Measurements from ENCODE around the gene STIP1. TPM values are rescaled to one million over a fixed set of nuclear protein-coding genes. Genes with fewer than 3 reads are reported as not detected.

STIP1 gene
- total and polyA plus RNA-seq, 2 of the 8 experiments (the other 6 are each of a cell fraction or from before 2014, with no cell fraction given), result 140 to 329 TPM

DNA sequence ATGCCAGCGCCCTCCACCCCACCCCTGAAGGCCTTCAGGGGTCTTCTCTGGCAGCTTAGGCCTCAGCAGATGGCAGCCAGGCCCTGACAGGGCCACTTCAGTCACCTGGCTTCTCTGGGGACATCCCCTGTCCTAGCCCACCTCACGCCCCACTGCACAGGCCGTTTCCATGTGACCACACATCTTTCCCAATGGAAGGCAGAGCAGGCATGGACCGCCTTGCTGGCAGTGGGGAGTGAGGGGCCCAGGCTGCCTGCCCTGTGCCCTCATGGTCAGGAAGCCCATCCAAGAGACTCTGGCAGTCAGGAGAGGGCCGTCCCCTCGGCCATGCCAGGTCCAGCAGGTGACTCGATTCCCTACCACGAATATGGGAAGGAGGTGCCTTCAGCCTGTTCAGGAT is 45.9 kb upstream of the STIP1 start (continued):
- TF ChIP-seq, protein P1, sequence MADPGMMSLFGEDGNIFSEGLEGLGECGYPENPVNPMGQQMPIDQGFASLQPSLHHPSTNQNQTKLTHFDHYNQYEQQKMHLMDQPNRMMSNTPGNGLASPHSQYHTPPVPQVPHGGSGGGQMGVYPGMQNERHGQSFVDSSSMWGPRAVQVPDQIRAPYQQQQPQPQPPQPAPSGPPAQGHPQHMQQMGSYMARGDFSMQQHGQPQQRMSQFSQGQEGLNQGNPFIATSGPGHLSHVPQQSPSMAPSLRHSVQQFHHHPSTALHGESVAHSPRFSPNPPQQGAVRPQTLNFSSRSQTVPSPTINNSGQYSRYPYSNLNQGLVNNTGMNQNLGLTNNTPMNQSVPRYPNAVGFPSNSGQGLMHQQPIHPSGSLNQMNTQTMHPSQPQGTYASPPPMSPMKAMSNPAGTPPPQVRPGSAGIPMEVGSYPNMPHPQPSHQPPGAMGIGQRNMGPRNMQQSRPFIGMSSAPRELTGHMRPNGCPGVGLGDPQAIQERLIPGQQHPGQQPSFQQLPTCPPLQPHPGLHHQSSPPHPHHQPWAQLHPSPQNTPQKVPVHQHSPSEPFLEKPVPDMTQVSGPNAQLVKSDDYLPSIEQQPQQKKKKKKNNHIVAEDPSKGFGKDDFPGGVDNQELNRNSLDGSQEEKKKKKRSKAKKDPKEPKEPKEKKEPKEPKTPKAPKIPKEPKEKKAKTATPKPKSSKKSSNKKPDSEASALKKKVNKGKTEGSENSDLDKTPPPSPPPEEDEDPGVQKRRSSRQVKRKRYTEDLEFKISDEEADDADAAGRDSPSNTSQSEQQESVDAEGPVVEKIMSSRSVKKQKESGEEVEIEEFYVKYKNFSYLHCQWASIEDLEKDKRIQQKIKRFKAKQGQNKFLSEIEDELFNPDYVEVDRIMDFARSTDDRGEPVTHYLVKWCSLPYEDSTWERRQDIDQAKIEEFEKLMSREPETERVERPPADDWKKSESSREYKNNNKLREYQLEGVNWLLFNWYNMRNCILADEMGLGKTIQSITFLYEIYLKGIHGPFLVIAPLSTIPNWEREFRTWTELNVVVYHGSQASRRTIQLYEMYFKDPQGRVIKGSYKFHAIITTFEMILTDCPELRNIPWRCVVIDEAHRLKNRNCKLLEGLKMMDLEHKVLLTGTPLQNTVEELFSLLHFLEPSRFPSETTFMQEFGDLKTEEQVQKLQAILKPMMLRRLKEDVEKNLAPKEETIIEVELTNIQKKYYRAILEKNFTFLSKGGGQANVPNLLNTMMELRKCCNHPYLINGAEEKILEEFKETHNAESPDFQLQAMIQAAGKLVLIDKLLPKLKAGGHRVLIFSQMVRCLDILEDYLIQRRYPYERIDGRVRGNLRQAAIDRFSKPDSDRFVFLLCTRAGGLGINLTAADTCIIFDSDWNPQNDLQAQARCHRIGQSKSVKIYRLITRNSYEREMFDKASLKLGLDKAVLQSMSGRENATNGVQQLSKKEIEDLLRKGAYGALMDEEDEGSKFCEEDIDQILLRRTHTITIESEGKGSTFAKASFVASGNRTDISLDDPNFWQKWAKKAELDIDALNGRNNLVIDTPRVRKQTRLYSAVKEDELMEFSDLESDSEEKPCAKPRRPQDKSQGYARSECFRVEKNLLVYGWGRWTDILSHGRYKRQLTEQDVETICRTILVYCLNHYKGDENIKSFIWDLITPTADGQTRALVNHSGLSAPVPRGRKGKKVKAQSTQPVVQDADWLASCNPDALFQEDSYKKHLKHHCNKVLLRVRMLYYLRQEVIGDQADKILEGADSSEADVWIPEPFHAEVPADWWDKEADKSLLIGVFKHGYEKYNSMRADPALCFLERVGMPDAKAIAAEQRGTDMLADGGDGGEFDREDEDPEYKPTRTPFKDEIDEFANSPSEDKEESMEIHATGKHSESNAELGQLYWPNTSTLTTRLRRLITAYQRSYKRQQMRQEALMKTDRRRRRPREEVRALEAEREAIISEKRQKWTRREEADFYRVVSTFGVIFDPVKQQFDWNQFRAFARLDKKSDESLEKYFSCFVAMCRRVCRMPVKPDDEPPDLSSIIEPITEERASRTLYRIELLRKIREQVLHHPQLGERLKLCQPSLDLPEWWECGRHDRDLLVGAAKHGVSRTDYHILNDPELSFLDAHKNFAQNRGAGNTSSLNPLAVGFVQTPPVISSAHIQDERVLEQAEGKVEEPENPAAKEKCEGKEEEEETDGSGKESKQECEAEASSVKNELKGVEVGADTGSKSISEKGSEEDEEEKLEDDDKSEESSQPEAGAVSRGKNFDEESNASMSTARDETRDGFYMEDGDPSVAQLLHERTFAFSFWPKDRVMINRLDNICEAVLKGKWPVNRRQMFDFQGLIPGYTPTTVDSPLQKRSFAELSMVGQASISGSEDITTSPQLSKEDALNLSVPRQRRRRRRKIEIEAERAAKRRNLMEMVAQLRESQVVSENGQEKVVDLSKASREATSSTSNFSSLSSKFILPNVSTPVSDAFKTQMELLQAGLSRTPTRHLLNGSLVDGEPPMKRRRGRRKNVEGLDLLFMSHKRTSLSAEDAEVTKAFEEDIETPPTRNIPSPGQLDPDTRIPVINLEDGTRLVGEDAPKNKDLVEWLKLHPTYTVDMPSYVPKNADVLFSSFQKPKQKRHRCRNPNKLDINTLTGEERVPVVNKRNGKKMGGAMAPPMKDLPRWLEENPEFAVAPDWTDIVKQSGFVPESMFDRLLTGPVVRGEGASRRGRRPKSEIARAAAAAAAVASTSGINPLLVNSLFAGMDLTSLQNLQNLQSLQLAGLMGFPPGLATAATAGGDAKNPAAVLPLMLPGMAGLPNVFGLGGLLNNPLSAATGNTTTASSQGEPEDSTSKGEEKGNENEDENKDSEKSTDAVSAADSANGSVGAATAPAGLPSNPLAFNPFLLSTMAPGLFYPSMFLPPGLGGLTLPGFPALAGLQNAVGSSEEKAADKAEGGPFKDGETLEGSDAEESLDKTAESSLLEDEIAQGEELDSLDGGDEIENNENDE (IDR thresholded peaks at IDR 0.05; ENCODE audit: insufficient replicate concordance, low read length), result no peak
- TF ChIP-seq ATF2 (IDR thresholded peaks at IDR 0.05; ENCODE audit: low read length) (no peak), BACH1 (IDR thresholded peaks at IDR 0.05; ENCODE audit: low read length) (no peak), SIRT6 (IDR thresholded peaks at IDR 0.05; ENCODE audit: low read length) (no peak), JUND (IDR thresholded peaks at IDR 0.05; ENCODE audit: low read length) (no peak)
- TF ChIP-seq, protein P2, sequence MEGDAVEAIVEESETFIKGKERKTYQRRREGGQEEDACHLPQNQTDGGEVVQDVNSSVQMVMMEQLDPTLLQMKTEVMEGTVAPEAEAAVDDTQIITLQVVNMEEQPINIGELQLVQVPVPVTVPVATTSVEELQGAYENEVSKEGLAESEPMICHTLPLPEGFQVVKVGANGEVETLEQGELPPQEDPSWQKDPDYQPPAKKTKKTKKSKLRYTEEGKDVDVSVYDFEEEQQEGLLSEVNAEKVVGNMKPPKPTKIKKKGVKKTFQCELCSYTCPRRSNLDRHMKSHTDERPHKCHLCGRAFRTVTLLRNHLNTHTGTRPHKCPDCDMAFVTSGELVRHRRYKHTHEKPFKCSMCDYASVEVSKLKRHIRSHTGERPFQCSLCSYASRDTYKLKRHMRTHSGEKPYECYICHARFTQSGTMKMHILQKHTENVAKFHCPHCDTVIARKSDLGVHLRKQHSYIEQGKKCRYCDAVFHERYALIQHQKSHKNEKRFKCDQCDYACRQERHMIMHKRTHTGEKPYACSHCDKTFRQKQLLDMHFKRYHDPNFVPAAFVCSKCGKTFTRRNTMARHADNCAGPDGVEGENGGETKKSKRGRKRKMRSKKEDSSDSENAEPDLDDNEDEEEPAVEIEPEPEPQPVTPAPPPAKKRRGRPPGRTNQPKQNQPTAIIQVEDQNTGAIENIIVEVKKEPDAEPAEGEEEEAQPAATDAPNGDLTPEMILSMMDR (IDR thresholded peaks at IDR 0.05; ENCODE audit: control extremely low read depth in 1 of 3, insufficient read depth in 1 of 3, low read depth in 1 of 3, low read length in 3 of 3), result no peak

Data from H1 (cell line).